HG02610 (cell line): ENCODE data around the gene COMMD1.
"Not testable (repeated sequence)": the region's sequence is repeated elsewhere in the genome, so short reads cannot be mapped to it uniquely, and the experiment has no call there.

Experiments
- ATAC-seq: cut with Tn5 transposase; IDR thresholded peaks from one replicate; pipeline ENCODE4 v1.9.1; 2021; ENCODE audit warnings: mild to moderate bottlenecking, moderate library complexity; ENCODE audit not compliant: unreplicated experiment

Gene COMMD1

DNA sequence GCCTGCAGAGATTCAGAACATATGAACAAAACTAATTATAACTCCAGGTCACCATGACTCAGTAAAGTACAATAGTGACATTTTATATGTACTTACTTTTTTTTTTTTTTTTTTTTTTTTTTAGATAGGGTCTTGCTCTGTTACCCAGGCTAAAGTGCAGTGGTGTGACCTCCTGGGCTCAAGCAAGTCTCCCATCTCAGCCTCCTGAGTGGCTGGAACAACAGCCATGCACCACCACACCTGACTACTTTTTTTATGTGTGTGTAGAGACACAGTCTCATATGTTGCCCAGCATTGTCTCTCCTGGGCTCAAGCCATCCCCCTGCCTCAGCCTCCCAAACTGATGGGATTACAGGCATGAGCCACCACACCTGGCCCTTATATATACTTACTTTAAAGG, 159.8 kb downstream of the COMMD1 start:
- no peak for ATAC-seq

DNA sequence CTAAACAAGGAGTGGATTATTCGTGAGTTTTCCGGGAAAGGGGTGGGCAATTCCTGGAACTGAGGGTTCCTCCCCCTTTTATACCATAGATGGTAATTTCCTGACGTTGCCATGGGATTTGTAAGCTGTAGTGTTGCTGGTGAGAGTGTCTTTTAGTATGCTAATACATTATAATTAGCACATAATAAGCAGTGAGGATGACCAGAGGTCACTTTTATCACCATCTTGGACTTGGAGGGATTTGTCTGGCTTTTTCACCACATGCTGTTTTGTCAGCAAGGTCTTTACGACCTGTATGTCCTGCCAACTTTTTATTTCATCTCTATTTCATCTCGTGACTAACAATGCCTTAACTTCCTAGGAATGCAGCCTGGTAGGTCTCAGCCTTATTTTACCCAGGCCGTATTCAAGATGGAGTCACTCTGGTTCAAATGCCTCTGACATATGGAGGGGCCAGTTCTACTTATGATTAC, 165.7 kb downstream of the COMMD1 start:
- ATAC-seq: no peak

DNA sequence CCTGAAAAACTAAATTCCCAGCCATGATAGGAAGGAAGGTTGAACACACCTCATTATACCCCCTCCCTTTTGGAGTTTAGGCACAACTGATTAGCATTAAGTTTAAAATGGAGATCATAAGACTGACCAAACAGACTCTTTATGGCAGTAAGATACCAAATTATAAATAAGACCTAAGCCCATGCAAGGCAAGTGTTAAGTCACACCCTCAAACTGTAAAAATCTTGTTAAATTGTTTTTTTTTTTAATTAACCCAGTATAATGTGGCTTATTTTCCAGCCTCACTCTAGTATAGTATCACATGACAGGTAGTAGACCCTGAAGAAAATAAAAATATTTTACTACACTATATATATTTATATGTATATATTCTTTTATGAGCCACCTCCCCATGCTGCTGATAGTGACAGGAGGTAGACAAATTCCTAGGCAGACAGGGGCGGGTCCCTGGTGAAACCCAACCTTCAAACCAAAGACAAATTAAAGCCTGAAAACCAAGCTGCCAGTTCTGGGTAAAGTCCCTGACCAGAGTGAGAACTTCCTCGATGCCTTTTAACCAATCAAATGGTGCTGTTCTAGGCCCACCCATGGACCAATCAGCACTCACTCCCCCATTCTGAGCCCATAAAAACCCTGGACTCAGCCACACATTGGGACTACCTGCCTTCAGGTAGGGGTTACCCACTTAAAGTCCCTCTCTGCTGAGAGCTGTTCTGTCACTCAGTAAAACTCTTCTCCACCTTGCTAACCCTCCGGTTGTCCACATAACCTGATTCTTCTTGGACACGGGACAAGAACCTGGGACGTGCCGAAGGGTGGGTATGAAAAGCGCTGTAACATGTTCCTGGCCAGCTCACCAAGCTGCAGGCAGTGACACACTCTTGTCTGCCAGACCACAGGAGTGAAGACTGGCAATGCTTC, 166.5 kb downstream of the COMMD1 start:
- ATAC-seq: no peak

DNA sequence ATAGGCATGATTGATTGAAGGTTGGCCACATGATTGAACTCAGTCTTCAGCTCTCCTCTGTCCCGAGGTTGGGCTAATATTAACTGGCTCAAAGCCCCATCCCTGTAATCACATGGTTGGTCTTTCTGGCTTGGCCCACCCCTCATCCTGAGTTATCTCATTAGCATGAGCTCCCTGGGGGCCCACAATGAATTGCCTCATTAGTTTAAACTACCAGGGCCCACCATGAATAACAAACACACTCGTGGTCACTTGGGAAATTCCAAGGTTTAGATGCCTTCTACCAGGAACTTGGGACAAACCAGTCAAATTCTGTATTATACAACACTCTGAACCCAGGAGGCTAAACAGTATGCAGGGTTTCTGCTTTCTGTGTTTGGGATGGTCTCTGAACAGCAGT, 168.8 kb downstream of the COMMD1 start:
- no peak for ATAC-seq

DNA sequence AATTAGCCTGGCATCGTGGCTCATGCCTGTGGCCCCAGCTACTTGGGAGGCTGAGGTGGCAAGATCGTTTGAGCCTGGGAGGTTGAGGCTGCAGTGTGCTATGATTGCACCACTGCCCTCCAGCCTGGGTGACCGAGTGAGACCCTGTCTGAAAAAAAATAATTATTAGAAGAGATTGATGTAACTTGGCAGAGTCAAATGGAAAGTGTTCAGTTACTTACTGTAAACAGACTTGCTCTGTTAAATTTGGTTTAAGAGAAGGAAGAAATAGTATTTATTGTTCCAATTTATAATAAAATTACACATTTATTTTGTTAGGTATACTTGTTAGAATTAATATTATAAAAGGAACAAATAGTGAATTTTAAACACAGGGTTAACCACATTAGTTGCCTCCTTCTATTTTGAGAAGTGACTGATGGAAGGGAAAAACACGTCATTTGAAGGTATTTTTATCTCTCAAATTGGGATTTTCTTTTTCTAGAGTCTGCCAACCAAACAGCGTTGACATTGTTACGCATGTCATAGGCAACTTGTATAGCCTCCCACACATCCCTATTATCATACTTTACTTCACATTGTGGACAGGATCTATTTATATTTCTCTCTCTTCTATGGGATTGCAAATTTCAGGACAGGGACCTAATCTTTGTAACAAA, 171.6 kb downstream of the COMMD1 start:
- no peak for ATAC-seq

DNA sequence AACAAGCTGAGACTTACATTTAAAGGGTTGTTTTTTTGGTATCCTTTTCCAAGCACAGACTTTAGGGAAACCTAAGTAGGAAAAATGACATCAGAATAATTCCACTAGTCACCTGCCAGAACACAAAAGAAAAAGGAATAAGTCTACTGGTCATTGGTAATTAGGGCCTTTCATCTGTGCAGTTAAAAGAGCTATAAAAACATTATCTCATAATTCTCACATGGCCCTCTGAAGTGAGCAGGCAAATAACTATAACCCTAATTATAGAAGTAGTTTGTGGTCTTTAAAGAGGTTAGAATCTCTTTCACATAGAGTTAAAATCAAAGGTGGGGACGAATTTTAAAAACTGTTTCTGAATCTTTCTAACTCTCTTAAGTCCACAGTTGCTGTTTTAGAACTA, 179.3 kb downstream of the COMMD1 start:
- no peak for ATAC-seq

DNA sequence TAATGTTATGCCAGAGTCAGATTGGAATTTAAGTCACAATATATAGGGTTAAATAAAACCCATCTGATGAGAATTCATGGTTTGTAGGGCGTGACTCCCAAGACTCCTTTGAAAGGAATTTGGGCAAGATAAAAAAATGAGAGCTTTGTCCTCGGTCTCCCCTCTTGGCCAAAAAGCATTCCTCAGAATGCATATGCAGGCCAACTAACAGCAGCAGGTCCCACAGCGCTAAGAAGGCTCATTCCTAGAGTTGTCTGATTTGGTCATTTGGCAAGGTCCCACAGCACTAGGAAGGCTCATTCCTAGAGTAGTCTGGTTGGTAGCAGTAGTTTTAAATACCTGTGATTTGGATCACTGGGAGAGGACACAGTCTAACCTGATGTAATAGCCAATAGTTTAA, 184.2 kb downstream of the COMMD1 start:
- ATAC-seq: no peak

DNA sequence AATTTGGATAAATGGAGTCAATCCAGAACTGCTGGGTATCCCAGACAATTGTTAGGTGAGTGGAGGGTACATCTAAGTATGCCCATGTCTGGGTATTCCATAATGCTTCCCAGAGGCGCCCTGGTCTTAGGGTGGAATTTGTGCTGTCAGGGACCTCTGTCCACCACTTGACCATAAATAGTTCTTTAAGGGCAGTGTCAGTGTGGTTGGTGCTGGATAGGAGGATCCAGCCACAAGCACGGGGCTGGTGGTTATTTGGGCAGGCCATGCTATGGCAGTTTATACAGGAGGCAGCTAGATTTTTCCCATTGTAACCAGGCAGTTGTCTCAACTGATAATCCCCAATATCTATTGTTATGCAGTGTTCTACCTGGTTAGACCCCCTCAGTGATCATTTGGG, 186.0 kb downstream of the COMMD1 start:
- no peak for ATAC-seq

DNA sequence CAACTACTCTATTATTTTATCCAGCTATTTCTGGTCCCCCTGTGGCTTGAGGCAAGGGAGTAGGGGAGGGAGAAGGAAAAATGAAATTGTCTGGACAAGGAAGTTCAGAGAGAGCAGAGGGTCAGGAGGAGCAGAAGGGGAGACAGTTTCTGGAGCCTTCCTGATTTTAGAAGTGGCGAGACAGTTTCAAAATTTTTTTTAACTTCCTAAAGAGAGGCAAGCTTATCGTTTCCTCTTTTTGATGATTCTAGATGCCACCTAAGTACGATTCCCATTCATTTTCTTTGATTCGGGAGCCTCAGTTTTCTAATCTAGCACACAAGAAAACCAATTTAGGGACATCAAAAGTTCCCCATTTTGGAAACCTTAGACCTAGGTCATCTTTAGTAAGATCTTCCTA, 193.6 kb downstream of the COMMD1 start:
- ATAC-seq: no peak

DNA sequence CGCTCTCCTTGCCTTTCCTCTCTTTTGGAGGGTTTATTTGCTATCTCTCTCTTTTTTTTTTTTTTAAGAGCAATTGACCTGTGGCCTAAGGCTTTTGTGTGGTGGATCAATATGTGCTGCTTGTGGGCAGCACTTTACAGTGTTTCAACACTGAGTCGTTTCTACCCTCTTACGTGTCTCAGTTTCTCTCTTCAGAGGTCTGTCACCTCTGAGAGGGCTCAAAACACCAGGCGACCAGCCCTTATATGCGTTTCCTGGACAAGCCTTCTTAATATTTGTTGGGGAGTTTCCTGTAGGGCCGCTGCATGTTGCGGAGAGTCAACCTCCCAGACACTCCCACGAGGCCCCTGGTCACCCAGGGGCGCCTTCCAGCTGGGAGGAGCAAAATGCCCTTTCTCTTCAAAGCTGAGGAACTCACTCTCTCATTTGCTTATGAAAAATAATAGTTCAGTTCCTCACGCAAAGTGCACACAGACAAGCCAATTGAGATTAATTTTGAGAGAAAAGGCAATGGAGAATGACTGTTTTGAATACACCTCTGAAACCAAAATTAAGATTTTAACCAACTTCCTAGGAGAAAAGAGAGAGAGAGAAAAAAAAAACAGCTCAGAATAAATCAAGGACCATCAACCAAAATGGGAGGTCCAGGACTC, 194.2 kb downstream of the COMMD1 start:
- ATAC-seq: peak; percentile 95

DNA sequence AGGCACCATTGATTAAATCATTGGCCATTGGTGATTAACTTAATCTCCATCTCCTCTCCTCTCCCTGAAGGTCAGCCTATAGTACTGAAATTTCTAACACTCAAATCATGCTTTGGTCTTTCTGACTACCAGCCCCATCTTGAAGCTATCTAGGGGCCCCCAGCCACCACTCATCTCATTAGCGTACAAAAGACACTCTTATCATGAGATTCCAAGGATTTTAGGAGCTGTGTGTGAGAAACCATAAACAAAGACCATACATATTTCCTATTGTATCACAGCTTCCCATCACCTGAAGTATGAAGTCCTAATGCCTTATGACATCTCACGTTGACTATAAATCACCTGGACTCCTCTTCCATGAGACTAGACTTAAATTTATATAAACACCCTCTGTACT, 196.4 kb downstream of the COMMD1 start:
- no peak for ATAC-seq

DNA sequence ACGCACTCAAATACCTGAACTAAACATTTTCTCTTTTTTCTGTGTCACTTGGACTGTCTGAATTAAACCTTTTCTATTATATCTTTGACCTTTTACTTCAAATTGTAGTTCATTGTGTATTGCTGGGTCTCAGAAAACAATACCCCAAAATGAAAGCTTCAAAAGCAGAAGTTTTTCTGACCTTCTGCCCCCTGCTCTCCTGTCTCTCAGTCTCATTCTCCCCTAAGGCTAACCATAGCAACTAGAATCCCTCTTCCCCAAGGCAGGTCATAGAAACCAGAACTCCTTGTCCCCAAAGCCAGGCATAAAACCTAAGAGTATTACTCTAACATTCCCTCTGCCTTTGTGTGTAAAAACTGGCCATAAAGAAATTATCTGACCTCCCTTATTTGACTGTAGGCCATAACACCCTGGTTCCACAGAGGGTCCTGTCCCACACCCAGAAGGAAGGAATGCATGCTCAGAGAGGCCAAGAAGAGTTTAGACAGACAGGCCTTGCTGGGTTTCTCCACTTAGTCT, 197.0 kb downstream of the COMMD1 start:
- ATAC-seq: no peak

DNA sequence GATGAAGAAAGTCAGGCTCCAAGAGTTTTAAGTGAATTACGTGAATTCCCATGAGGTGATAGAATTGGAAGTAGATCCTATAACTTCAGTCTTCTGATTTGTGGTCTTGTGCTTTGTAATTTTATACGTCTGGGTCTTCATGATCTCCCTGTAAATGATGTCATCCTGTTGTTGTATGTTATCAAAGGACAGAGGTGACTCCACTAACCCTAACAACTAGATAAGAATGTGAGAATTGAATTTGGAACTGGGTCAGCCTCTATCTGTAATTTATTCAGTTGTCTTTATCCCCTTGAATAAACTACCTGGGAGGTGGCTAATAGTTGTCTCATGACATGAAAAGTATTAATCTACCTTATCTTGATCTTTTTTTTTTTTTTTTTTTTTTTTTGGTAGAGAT, 204.1 kb downstream of the COMMD1 start:
- no peak for ATAC-seq

DNA sequence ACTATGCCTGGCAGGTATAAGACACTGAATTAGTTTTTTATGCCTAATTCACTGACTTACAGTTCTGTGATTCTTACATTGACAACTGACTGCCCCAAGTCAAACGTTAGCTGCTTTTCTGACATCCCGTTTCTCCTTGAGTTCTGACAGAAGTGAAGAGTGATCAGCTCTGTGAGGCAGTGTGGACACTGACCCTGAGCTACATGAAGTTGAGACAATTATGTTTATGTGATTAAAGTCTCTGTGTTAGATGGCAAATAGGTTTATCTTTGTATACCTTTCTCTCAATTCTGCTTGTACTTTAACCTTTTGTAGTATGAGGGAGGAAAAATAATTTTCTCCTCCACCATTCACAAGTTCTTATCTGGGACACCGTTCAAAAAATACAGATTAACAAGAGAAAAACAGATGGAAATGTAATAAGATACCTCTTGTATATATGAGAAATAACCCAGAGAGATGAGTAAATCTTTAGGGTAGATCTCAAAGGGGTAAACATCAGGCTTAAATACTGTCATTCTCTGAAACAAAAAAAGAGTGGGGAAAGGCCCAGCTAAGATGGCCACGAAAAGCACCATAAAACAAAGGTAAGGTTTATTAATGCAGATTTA, 205.0 kb downstream of the COMMD1 start:
- no peak for ATAC-seq

DNA sequence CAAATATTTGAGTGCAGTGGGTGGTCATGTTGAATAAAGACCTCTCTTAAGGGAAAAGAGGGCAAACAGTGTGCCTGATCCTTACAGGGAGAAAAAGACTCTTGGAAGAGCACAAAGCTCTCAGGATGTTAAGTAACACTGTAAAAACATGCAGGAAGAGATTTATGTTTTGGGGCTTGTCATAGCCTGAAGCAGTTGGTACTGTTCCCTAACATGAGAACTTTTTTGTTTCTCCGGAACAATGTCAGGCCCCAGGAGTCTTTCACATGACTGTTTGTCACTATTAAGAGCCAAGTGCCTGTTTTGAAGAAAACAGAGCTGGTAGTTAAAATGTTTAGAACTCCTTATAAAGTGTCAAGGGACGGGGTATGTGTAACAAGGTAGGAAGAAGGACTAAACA, 206.7 kb downstream of the COMMD1 start:
- ATAC-seq: no peak

DNA sequence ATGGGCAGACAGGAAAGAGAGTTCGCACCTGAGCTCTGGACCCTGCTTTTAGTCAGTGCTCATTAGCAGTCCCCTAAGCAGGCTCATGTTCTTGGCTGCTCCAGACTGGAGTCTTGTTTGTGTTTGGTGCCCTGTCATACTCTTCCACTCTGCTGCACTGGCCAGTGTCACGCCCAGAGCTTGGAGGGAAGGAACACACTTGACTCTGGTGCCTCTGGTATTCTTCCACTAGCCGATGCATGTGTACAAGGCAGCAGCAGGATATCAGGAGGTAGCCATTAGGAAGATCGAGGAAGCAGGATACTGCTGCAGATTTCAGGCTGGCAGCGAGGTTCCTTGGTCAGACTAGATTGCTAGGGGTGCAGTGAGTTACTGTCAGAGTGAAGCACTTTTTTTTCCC, 209.1 kb downstream of the COMMD1 start:
- ATAC-seq: no peak

DNA sequence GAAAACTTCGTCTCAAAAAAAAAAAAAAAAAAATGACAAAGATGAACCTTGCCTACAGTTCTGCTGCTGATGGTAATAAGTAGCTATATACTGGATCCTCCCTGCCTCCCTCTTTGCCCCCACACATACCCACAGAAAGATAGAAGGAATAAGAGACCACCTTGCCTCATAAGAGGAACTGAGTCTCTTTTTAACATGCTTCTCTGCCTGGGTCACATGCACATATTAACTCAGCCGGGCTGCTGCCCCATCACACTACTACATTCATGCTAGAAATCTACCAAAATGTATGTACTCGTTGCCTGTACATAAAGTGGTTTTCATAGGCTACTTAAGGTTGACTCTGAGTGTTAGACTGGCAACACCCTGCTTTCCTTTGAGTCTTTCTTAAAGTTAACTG, 211.5 kb downstream of the COMMD1 start:
- ATAC-seq: no peak

DNA sequence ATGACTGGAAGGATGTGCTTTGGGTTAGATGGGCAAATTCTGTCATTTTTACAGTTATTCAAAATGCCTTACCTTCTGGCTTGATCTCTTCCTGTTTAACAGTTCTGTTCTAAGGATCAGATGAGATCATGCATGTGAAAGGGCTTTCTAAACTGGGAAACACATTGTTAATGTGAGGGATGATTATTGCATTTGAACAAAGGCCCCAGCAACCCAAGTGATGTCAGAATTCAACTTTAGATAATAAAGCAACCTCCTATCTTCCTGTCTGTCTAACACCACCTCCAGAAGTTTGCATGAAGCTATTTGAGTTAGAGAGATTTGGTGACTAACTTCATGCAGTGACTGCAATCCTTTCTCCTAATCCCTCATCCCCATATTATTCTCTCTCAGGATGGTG, 212.7 kb downstream of the COMMD1 start:
- no peak for ATAC-seq

DNA sequence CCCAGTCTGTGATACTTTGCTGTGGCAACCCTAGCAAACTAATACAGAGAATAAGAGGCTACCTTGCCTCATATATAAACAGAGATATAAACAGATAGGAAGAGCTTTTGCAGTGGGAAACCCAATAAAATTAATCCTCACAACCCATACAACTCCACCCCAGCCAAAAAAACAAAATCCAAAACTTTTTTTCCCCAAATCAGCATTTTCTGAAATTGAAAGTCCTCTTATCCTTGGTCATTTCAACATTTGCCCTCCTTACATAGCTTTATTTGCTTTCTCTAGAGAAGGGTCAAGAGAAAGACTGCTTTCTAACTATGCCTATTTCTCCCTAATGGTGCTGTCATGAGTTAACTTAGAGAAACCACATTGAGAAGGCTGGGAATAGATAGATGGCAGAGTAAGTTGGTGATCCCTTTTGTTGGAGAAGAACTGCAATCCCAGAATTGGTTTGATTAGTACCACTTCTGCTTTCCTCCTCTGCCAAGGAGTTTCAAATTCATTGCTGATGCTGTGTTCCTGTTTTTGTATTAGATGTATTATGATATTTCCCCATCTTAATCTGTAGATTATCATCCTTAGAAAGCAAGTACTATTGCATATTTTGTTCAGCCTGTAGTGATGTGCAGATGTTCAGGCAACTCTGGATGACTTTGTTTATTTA, 214.0 kb downstream of the COMMD1 start:
- ATAC-seq: no peak

DNA sequence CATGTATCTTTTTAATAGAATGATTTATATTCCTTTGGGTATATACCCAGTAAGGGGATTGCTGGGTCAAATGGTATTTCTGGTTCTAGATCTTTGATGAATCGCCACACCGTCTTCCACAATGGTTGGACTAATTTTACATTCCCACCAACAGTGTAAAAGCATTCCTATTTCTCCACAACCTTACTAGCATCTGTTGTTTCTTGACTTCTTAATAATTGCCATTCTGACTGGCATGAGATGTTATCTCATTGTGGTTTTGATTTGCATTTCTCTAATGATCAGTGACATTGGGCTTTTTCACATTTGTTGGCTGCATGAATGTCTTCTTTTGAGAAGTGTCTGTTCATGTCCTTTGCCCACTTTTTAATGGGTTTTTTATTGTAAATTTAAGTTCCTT, 220.8 kb downstream of the COMMD1 start:
- not testable (repeated sequence) for ATAC-seq
